ENCODE data around the gene APOD. TPM values are rescaled to one million over a fixed set of nuclear protein-coding genes. Genes with fewer than 3 reads are reported as not detected.

APOD gene
- total and polyA plus RNA-seq, 10 of the 15 experiments (the other 5 are each of a cell fraction or from before 2014, with no cell fraction given) = 0.06 to 0.77 (median 0.47) TPM; not detected in 3

GRCh38 chr3:195522254-195523023 is 61.3 kb downstream of the APOD start:
- BruUV-seq (replicated peaks) = TSS peak; percentile 30
- TF ChIP-seq RCOR1 (conservative IDR thresholded peaks at IDR 0.05; ENCODE audit: low read depth, low read length) = no peak
- TF ChIP-seq ZBTB33 (IDR thresholded peaks at IDR 0.05) = no peak
- TF ChIP-seq RB1 (IDR thresholded peaks at IDR 0.05; ENCODE audit: borderline replicate concordance) = no peak
- TF ChIP-seq ATF2 (IDR thresholded peaks at IDR 0.05; ENCODE audit: low read length) = 0 out of 2 replicates have a peak, but pooled peaks have one; percentile 14
- TF ChIP-seq FOXM1 (IDR thresholded peaks at IDR 0.05; ENCODE audit: low read depth, low read length) = 0 out of 2 replicates have a peak, but pooled peaks have one; percentile 19
- no peak for TF ChIP-seq ZSCAN29 (IDR thresholded peaks at IDR 0.05)
- TF ChIP-seq SMC3 (IDR thresholded peaks at IDR 0.05; ENCODE audit: borderline replicate concordance, low read length) = peak; percentile 77; the same call in 1 of the 2 replicates
- no peak for TF ChIP-seq IKZF2 (IDR thresholded peaks at IDR 0.05)
- TF ChIP-seq, protein P1, sequence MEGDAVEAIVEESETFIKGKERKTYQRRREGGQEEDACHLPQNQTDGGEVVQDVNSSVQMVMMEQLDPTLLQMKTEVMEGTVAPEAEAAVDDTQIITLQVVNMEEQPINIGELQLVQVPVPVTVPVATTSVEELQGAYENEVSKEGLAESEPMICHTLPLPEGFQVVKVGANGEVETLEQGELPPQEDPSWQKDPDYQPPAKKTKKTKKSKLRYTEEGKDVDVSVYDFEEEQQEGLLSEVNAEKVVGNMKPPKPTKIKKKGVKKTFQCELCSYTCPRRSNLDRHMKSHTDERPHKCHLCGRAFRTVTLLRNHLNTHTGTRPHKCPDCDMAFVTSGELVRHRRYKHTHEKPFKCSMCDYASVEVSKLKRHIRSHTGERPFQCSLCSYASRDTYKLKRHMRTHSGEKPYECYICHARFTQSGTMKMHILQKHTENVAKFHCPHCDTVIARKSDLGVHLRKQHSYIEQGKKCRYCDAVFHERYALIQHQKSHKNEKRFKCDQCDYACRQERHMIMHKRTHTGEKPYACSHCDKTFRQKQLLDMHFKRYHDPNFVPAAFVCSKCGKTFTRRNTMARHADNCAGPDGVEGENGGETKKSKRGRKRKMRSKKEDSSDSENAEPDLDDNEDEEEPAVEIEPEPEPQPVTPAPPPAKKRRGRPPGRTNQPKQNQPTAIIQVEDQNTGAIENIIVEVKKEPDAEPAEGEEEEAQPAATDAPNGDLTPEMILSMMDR (IDR thresholded peaks at IDR 0.05 in 2 of 3, conservative IDR thresholded peaks at IDR 0.05 in 1 of 3; ENCODE audit: control insufficient read depth in 2 of 3, extremely low read depth in 1 of 3, insufficient read depth in 1 of 3, low read depth in 3 of 3, low read length in 3 of 3) = peak; percentile 27 to 65 (median 48); a peak in 5 of 6 replicates
- peak; percentile 69 for TF ChIP-seq RAD21 (IDR thresholded peaks at IDR 0.05; ENCODE audit: insufficient read depth, low read depth, low read length)
- peak; percentile 94 for TF ChIP-seq ZNF24 (IDR thresholded peaks at IDR 0.05)
- TF ChIP-seq, protein P2, sequence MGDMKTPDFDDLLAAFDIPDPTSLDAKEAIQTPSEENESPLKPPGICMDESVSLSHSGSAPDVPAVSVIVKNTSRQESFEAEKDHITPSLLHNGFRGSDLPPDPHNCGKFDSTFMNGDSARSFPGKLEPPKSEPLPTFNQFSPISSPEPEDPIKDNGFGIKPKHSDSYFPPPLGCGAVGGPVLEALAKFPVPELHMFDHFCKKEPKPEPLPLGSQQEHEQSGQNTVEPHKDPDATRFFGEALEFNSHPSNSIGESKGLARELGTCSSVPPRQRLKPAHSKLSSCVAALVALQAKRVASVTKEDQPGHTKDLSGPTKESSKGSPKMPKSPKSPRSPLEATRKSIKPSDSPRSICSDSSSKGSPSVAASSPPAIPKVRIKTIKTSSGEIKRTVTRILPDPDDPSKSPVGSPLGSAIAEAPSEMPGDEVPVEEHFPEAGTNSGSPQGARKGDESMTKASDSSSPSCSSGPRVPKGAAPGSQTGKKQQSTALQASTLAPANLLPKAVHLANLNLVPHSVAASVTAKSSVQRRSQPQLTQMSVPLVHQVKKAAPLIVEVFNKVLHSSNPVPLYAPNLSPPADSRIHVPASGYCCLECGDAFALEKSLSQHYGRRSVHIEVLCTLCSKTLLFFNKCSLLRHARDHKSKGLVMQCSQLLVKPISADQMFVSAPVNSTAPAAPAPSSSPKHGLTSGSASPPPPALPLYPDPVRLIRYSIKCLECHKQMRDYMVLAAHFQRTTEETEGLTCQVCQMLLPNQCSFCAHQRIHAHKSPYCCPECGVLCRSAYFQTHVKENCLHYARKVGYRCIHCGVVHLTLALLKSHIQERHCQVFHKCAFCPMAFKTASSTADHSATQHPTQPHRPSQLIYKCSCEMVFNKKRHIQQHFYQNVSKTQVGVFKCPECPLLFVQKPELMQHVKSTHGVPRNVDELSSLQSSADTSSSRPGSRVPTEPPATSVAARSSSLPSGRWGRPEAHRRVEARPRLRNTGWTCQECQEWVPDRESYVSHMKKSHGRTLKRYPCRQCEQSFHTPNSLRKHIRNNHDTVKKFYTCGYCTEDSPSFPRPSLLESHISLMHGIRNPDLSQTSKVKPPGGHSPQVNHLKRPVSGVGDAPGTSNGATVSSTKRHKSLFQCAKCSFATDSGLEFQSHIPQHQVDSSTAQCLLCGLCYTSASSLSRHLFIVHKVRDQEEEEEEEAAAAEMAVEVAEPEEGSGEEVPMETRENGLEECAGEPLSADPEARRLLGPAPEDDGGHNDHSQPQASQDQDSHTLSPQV (IDR thresholded peaks at IDR 0.05) = peak; percentile 44; the same call in 1 of the 2 replicates

More at GRCh38 chr3:195522254-195523023, 61.3 kb downstream of the APOD start:
- intact Hi-C loops (cut with micrococcal nuclease; ENCODE audit: unreplicated experiment) = loop anchor here (1.0 to 5.0 kb wide), 2 partner anchors 251 to 840 kb away; partner anchors contain the start of gene XXYLT1
- Histone ChIP-seq H3K9me3 (replicated peaks; ENCODE audit: control insufficient read depth, insufficient read depth, low read length) (no peaks in the 10 kb centered on the region), H3K4me1 (ENCODE audit: control insufficient read depth, insufficient read depth, low read length) (no peaks in the 10 kb centered on the region), H3K9ac (ENCODE audit: control insufficient read depth, insufficient read depth, low read length) (no peak overlapping the region), H3K4me2 (ENCODE audit: control insufficient read depth, insufficient read depth) (no peak overlapping the region; the same call in 1 of the 2 replicates), H3K27ac (ENCODE audit: control insufficient read depth, insufficient read depth) (no peak overlapping the region), H3K27me3 (replicated peaks in 1 of 2; ENCODE audit: control insufficient read depth in 2 of 2, insufficient read depth in 2 of 2, low read length in 1 of 2) (no peaks in the 10 kb centered on the region), H3K79me2 (ENCODE audit: control insufficient read depth, insufficient read depth, low read length) (no peaks in the 10 kb centered on the region), H3K4me3 (no peak overlapping the region), H4K20me1 (ENCODE audit: control insufficient read depth, insufficient read depth) (no peaks in the 10 kb centered on the region), H2AFZ (ENCODE audit: control insufficient read depth, low read depth, low read length) (no peak overlapping the region), H3K36me3 (ENCODE audit: control insufficient read depth in 2 of 2, insufficient read depth in 2 of 2, low read length in 1 of 2) (peaks cover 4 to 26% of the 10 kb centered on the region in 2 experiments)
- DNase-seq (ENCODE audit: low read depth, low spot score) = no peak
- peak; percentile 13 for FAIRE-seq
- CTCF ChIA-PET = interaction anchor here (0.7 to 10.1 kb wide), 28 partner anchors 8 to 853 kb away, joined by 3 to 179 read pairs (median 4); partner anchors contain the start of genes ACAP2, LSG1 and XXYLT1
- POLR2A ChIA-PET = no interaction called here
- 49% methylated on average over 6 of the region's 6 CpGs for WGBS (ENCODE audit: insufficient coverage, insufficient replicate concordance, low lambda C conversion rate, missing lambda C conversion rate)
- peak; percentile 22; the same call in 2 of the 3 replicates for ATAC-seq
- SMC1A ChIA-PET (ENCODE audit: uncharacterized antibody, unreplicated experiment) = interaction anchor here (0.6 to 5.8 kb wide), 20 partner anchors 11 to 851 kb away, joined by 3 to 66 read pairs (median 3); partner anchors contain the start of gene XXYLT1
- RAD21 ChIA-PET (ENCODE audit: unreplicated experiment) = interaction anchor here (0.8 to 5.5 kb wide), 5 partner anchors 16 to 259 kb away, joined by 3 to 84 read pairs (median 3); partner anchors contain the start of gene XXYLT1
- in situ Hi-C loops (cut with MboI) = loop anchor here (10.0 kb wide), 1 partner anchor 248 kb away; the partner anchor contains the start of gene XXYLT1

All from GM12878 (cell line).